Mucosa of descending colon (tissue), 3 donors: Measurements from ENCODE around the gene MSANTD1. TPM values are rescaled to one million over a fixed set of nuclear protein-coding genes. Genes with fewer than 3 reads are reported as not detected.

ENCODE experiments used
- ATAC-seq: fragments of 200-7000 bp; cut with Tn5 transposase; one replicate; pipeline ENCODE4 v1.9.1; 2020; ENCODE audit warnings: mild to moderate bottlenecking, moderate library complexity
- DNase-seq, 3 donors: peaks; one replicate each; pipeline ENCODE4 v3.0.0-alpha.2; 2020
- H3K36me3 ChIP-seq: fragments of 200-600 bp; one replicate; pipeline ENCODE4 v1.8.0; 2021; ENCODE audit warnings: low read depth, mild to moderate bottlenecking
- H3K4me1 ChIP-seq: fragments of 200-600 bp; one replicate; pipeline ENCODE4 v1.8.0; 2021; ENCODE audit warnings: low read depth, mild to moderate bottlenecking
- H3K4me3 ChIP-seq: fragments of 200-600 bp; one replicate; pipeline ENCODE4 v1.8.0; 2021; ENCODE audit warnings: mild to moderate bottlenecking
- H3K9me3 ChIP-seq: fragments of 200-600 bp; one replicate; pipeline ENCODE4 v1.8.0; 2021; ENCODE audit warnings: mild to moderate bottlenecking
- intact Hi-C, 2 donors: fragments of 100-400 bp; cut with DNase I in 1 of 2; cut with micrococcal nuclease in 1 of 2; formaldehyde crosslinking; loops; one replicate each; pipeline versions ENCODE4 v1.11.0 to v1.11.1; 2022; cut with DNase I, micrococcal nuclease
- total RNA-seq, 3 donors: library from RNA; stranded (reverse); fragmentation: NEBNext Ultra II Directional in 2 of 3; extraction: Animal tissue kit (Norgen Biotek cat#: 25700) in 2 of 3; gene quantifications; one replicate each; pipeline versions ENCODE4 v1.2.1 to v1.2.4, GENCODE V29; 2021 to 2023
- TF ChIP-seq, protein P1 (sequence below): fragments of 200-600 bp; IDR thresholded peaks from one replicate; pipeline ENCODE4 v1.8.0; 2022; ENCODE audit warnings: antibody characterized with exemption, mild to moderate bottlenecking
- donor health status: DM: no; HTN: no; CAD: no; lungs with moderate emphysema.
- donor health status: DM: no; HTN: no; CAD: no.
- donor health status: DM: no; HTN: yes; CAD: no.

Gene MSANTD1
- total RNA-seq, 3 donors from 2014 or later = 0.58 to 1.3 (median 0.69) TPM

GRCh38 chr4:3235030-3235345 is 14.0 kb upstream of the MSANTD1 start:
- Histone ChIP-seq H3K4me1 (no peaks in the 10 kb centered on the region), H3K4me3 (no peak overlapping the region), H3K9me3 (no peaks in the 10 kb centered on the region), H3K36me3 (peaks cover 7% of the 10 kb centered on the region)
- intact Hi-C loops = no loop called here
- peak in 1 of 3 donors; percentile 29 for DNase-seq
- TF ChIP-seq, protein P1, sequence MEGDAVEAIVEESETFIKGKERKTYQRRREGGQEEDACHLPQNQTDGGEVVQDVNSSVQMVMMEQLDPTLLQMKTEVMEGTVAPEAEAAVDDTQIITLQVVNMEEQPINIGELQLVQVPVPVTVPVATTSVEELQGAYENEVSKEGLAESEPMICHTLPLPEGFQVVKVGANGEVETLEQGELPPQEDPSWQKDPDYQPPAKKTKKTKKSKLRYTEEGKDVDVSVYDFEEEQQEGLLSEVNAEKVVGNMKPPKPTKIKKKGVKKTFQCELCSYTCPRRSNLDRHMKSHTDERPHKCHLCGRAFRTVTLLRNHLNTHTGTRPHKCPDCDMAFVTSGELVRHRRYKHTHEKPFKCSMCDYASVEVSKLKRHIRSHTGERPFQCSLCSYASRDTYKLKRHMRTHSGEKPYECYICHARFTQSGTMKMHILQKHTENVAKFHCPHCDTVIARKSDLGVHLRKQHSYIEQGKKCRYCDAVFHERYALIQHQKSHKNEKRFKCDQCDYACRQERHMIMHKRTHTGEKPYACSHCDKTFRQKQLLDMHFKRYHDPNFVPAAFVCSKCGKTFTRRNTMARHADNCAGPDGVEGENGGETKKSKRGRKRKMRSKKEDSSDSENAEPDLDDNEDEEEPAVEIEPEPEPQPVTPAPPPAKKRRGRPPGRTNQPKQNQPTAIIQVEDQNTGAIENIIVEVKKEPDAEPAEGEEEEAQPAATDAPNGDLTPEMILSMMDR = no peak
- no peak for ATAC-seq

DNA sequence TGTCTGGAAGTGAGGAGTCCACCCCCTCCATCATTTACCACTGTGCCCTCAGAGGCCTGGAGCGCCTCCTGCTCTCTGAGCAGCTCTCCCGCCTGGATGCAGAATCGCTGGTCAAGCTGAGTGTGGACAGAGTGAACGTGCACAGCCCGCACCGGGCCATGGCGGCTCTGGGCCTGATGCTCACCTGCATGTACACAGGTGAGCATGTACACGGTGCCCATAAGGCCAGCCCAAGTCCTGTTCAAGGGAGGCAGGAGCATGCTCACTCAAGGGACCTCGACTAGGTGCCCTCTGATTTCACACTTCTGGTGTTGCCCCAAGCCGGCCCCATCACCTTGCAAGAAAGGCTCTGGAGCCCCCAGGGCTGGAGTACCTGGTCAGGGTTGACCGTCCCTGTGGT is 13.4 kb upstream of the MSANTD1 start:
- DNase-seq (peak in 1 of 3 donors; percentile 40), ATAC-seq (no peak)
- H3K9me3 ChIP-seq = no peaks in the 10 kb centered on the region
- no peak overlapping the region for H3K4me3 ChIP-seq
- peaks cover 6% of the 10 kb centered on the region for H3K36me3 ChIP-seq
- intact Hi-C loops = no loop called here
- TF ChIP-seq, protein P1 = no peak
- H3K4me1 ChIP-seq = no peaks in the 10 kb centered on the region

GRCh38 chr4:3236326-3236878 is 12.6 kb upstream of the MSANTD1 start:
- DNase-seq (peak in 1 of 3 donors; percentile 24), ATAC-seq (no peak)
- Histone ChIP-seq H3K9me3 (no peaks in the 10 kb centered on the region), H3K4me1 (no peaks in the 10 kb centered on the region), H3K4me3 (no peak overlapping the region), H3K36me3 (peaks cover 6% of the 10 kb centered on the region)
- TF ChIP-seq, protein P1 = no peak
- intact Hi-C loops = no loop called here

GRCh38 chr4:3237266-3237665 is 11.7 kb upstream of the MSANTD1 start:
- no peak for DNase-seq
- H3K4me1 ChIP-seq = no peaks in the 10 kb centered on the region
- peaks cover 6% of the 10 kb centered on the region for H3K36me3 ChIP-seq
- TF ChIP-seq, protein P1 = no peak
- H3K9me3 ChIP-seq = no peaks in the 10 kb centered on the region
- intact Hi-C loops = no loop called here
- ATAC-seq = no peak
- H3K4me3 ChIP-seq = no peak overlapping the region

GRCh38 chr4:3237712-3238560 is 11.0 kb upstream of the MSANTD1 start:
- no peak overlapping the region for H3K4me3 ChIP-seq
- H3K36me3 ChIP-seq = peaks cover 2% of the 10 kb centered on the region
- DNase-seq (peak in 1 of 3 donors; percentile 14), ATAC-seq (no peak)
- TF ChIP-seq, protein P1 = no peak
- no peaks in the 10 kb centered on the region for H3K9me3 ChIP-seq
- no peaks in the 10 kb centered on the region for H3K4me1 ChIP-seq
- intact Hi-C loops = no loop called here
